Chondrocyte (in vitro differentiated cells): ENCODE data around the gene COX15. TPM values are rescaled to one million over a fixed set of nuclear protein-coding genes. Genes with fewer than 3 reads are reported as not detected.

Experiments used
- DNase-seq: peaks from one replicate; pipeline ENCODE4 v3.0.0; 2021; ENCODE audit warnings: mixed read lengths, low spot score
- H3K27ac Mint-ChIP-seq: one replicate; pipeline ENCODE4 v1.8.0; 2021; ENCODE audit warnings: mild to moderate bottlenecking, moderate library complexity, mixed read lengths; ENCODE audit not compliant: unreplicated experiment
- H3K27me3 Mint-ChIP-seq: 2 replicates; pipeline ENCODE4 v1.8.0; 2021; ENCODE audit warnings: low read depth, mixed read lengths
- H3K36me3 Mint-ChIP-seq: 2 replicates; pipeline ENCODE4 v1.8.0; 2021; ENCODE audit warnings: low read depth, mixed read lengths
- H3K4me1 Mint-ChIP-seq: 2 replicates; pipeline ENCODE4 v1.8.0; 2021; ENCODE audit warnings: low read depth, mild to moderate bottlenecking, mixed read lengths
- H3K4me3 Mint-ChIP-seq: one replicate; pipeline ENCODE4 v1.8.0; 2021; ENCODE audit warnings: mild to moderate bottlenecking, moderate library complexity, mixed read lengths; ENCODE audit not compliant: unreplicated experiment
- H3K9me3 Mint-ChIP-seq: 2 replicates; pipeline ENCODE4 v1.8.0; 2021; ENCODE audit warnings: low read depth, mixed read lengths
- CTCF ChIP-seq: fragments of 200-600 bp; sonication (generic); IDR thresholded peaks from 2 replicates; pipeline ENCODE4 v1.5.0; 2021; ENCODE audit warnings: antibody characterized with exemption, mild to moderate bottlenecking, moderate library complexity
- total RNA-seq: library from RNA; stranded (reverse); gene quantifications from 3 replicates; pipeline ENCODE4 v1.2.1, GENCODE V29; 2021

Gene COX15
- total RNA-seq, 1 donor from 2014 or later: 21.3 TPM

DNA sequence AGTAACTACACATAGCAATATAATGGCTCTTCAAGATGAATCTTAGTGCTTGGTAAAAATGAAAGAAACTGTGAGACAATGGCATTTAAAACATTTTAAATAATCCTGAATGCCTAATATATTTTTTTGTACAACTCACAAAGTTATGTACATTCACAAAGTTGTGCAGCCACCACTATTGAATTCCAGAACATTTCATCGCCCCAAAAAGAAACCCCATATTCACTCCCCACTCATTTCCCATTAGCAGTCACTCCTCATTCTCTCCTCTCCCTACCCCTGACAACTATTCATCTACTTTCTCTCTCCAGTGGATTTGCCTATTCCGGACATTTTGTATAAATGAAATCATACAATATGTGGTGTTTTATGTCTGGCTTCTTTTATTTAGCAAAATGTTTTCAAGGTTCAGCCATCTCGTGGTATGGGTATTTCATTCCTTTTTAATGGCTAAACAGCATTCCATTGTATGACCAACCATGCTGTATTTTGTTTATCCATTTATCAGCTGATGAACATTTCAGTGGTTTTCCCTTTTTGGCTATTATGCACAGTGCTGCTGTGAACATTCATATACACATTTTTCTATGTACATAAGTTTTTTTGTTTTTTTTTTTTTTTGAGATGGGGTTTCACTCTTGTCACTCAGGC, 37.9 kb downstream of the COX15 start:
- peak overlapping the region; percentile 92 for H3K27ac Mint-ChIP-seq
- H3K4me1 Mint-ChIP-seq: peaks cover 10% of the 10 kb centered on the region
- no peak for TF ChIP-seq CTCF
- DNase-seq: no peak
- no peaks in the 10 kb centered on the region for H3K27me3 Mint-ChIP-seq
- H3K4me3 Mint-ChIP-seq: peak overlapping the region; percentile 37
- H3K9me3 Mint-ChIP-seq: no peaks in the 10 kb centered on the region
- peaks cover 47% of the 10 kb centered on the region for H3K36me3 Mint-ChIP-seq

DNA sequence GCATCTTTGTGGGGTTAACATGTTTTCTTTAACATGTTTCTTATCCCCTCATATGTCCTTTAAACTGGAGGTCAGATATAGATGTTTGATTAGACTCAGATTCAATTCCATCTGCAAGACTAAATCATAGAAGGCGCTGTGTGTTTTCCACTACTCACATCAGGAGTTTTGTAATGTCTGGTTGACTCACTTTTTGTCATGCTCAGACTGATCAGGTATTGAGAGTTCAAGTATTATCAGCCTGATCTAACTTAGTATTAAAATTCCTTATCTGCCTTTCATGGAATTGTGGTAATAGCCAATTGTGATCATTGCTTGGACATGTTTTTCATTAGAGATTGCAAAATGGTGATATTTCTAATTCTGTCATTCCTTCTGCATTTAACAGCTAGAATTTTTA, 42.5 kb downstream of the COX15 start:
- Mint-ChIP-seq H3K27ac (no peak overlapping the region), H3K9me3 (no peaks in the 10 kb centered on the region), H3K36me3 (peaks cover 26% of the 10 kb centered on the region), H3K4me1 (peaks cover 10% of the 10 kb centered on the region), H3K27me3 (no peaks in the 10 kb centered on the region), H3K4me3 (no peak overlapping the region)
- no peak for TF ChIP-seq CTCF
- DNase-seq: no peak

- TF ChIP-seq CTCF: no peak
- H3K4me1 Mint-ChIP-seq: peaks cover 4% of the 10 kb centered on the region
- no peaks in the 10 kb centered on the region for H3K27me3 Mint-ChIP-seq
- H3K27ac Mint-ChIP-seq: no peak overlapping the region
- no peak for DNase-seq
- no peak overlapping the region for H3K4me3 Mint-ChIP-seq
- no peaks in the 10 kb centered on the region for H3K9me3 Mint-ChIP-seq
- H3K36me3 Mint-ChIP-seq: peaks cover 12% of the 10 kb centered on the region
These were observed 46.3 kb downstream of the COX15 start for GRCh38 chr10:99685597-99685967.

DNA sequence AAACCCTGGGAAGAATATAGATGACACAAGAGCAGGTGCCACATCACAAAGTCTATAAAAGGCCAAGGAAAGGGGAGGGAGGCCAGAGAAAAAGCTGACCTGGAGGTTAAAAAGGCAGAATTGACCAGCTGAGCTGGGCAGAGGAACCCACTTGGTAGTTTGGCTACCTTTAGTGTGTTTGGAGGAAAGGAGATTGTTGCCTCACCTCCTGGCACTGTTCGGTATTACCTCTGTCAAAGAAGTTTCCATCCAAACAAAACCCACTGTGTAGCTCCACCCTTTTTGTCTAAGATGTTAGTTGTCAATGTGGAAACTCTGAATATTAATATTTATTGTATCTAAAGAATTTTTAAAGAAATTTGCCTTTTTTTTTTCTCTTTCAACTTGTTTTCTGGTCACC, 49.2 kb downstream of the COX15 start:
- no peak for DNase-seq

More for the DNA sequence above, 49.2 kb downstream of the COX15 start:
- no peak overlapping the region for H3K4me3 Mint-ChIP-seq
- no peaks in the 10 kb centered on the region for H3K9me3 Mint-ChIP-seq
- H3K36me3 Mint-ChIP-seq: peaks cover 15% of the 10 kb centered on the region
- H3K27ac Mint-ChIP-seq: no peak overlapping the region
- no peaks in the 10 kb centered on the region for H3K27me3 Mint-ChIP-seq
- peaks cover 4% of the 10 kb centered on the region for H3K4me1 Mint-ChIP-seq
- TF ChIP-seq CTCF: peak; percentile 29

Other genes starting within 250 kb of the COX15 start
- gene NKX2-3, start 199.2 kb downstream of the COX15 start, total RNA-seq: not detected in 3 replicates
- gene SLC25A28, start 111.7 kb downstream of the COX15 start, total RNA-seq: 26.4 to 46.7 TPM (median 31.9 TPM) in 3 replicates
- gene ENTPD7, start 72.6 kb downstream of the COX15 start, total RNA-seq: 28.8 to 32.3 TPM (median 29.5 TPM) in 3 replicates
- gene CUTC, start 107 bp upstream of the COX15 start, total RNA-seq: 14.4 to 19.1 TPM (median 14.5 TPM) in 3 replicates
- gene ABCC2, start 50.5 kb upstream of the COX15 start, total RNA-seq: 0.57 to 0.69 TPM (median 0.63 TPM) in 3 replicates